SU-DHL-6 (cell line): Measurements from ENCODE around the gene SYTL5.

Source experiments
- H2AFZ ChIP-seq: fragments of 200-600 bp; sonication (generic); 2 replicates; pipeline ENCODE4 v1.6.1; 2014; ENCODE audit warnings: low read depth, mild to moderate bottlenecking, moderate library complexity, mixed read lengths, antibody characterized with exemption, low read length; ENCODE audit not compliant: severe bottlenecking
- H3F3A ChIP-seq: fragments of 200-600 bp; shearing (Covaris generic); 2 replicates; pipeline ENCODE4 v1.6.0; 2016; ENCODE audit warnings: antibody characterized with exemption, mild to moderate bottlenecking; ENCODE audit not compliant: insufficient read depth
- H3K27ac ChIP-seq: fragments of 200-600 bp; sonication (generic); 2 replicates; pipeline ENCODE4 v1.5.1; 2016; ENCODE audit warnings: low read depth, mild to moderate bottlenecking, low read length, moderate library complexity, mixed read lengths
- H3K27me3 ChIP-seq: fragments of 200-600 bp; sonication (generic), shearing (Covaris generic); 2 replicates; pipeline ENCODE4 v1.6.0; 2014; ENCODE audit warnings: mild to moderate bottlenecking, low read length
- H3K36me3 ChIP-seq: fragments of 200-600 bp; sonication (generic); 2 replicates; pipeline ENCODE4 v1.6.1; 2014; ENCODE audit warnings: mild to moderate bottlenecking, low read length, mixed read lengths
- H3K4me2 ChIP-seq: fragments of 300-600, 200-600 bp; shearing (Covaris generic), sonication (generic); 2 replicates; pipeline ENCODE4 v1.6.0; 2014; ENCODE audit warnings: low read length, low read depth, mild to moderate bottlenecking; ENCODE audit not compliant: poor library complexity, severe bottlenecking
- H3K4me3 ChIP-seq: fragments of 200-600 bp; sonication (generic); 2 replicates; pipeline ENCODE4 v1.5.1; 2014; ENCODE audit warnings: antibody characterized with exemption, low read length, mild to moderate bottlenecking, mixed read lengths; ENCODE audit not compliant: insufficient read depth, poor library complexity, severe bottlenecking
- H3K79me2 ChIP-seq: fragments of 200-600 bp; sonication (generic); 2 replicates; pipeline ENCODE4 v1.6.1; 2014; ENCODE audit warnings: mild to moderate bottlenecking, low read length, moderate library complexity; ENCODE audit not compliant: insufficient read depth
- H3K9ac ChIP-seq: fragments of 200-600 bp; sonication (generic); 2 replicates; pipeline ENCODE4 v1.7.0; 2014; ENCODE audit warnings: mild to moderate bottlenecking, low read length
- H3K9me2 ChIP-seq: fragments of 200-600 bp; sonication (generic); replicated peaks from 2 replicates; pipeline ENCODE4 v1.6.1; 2014; ENCODE audit warnings: low read length; ENCODE audit not compliant: insufficient read depth
- H3K9me3 ChIP-seq: fragments of 200-600 bp; sonication (generic); 2 replicates; pipeline ENCODE4 v1.6.1; 2014; ENCODE audit warnings: low read length, mixed read lengths; ENCODE audit not compliant: insufficient read depth
- H4K20me1 ChIP-seq: fragments of 200-600 bp; sonication (generic); 2 replicates; pipeline ENCODE4 v1.6.1; 2014; ENCODE audit warnings: low read depth, mild to moderate bottlenecking, antibody characterized with exemption, low read length, moderate library complexity, mixed read lengths
- CTCF ChIP-seq: fragments of 200-600 bp; sonication (generic); IDR thresholded peaks from one replicate; pipeline ENCODE4 v1.5.1; 2017; ENCODE audit warnings: antibody characterized with exemption, mild to moderate bottlenecking, low read length, moderate library complexity; ENCODE audit not compliant: insufficient read depth, poor library complexity, severe bottlenecking
- EZH2phosphoT487 ChIP-seq: fragments of 200-600 bp; sonication (generic), shearing (Covaris generic); conservative IDR thresholded peaks from 2 replicates; pipeline ENCODE4 v1.6.1; 2018; ENCODE audit warnings: mild to moderate bottlenecking, antibody characterized with exemption, low read length, moderate library complexity, mixed read lengths

SYTL5 gene

GRCh38 chrX:38089173-38089982, 83.0 kb downstream of the SYTL5 start:
- no peak overlapping the region for H3K4me3 ChIP-seq

GRCh38 chrX:38095971-38096529, 89.7 kb downstream of the SYTL5 start:
- Histone ChIP-seq H3K4me2 (no peak overlapping the region), H3K27me3 (no peaks in the 10 kb centered on the region), H3K36me3 (no peaks in the 10 kb centered on the region), H3K27ac (no peak overlapping the region), H3K9ac (no peak overlapping the region), H3K79me2 (no peaks in the 10 kb centered on the region), H3K4me3 (no peak overlapping the region), H3K9me3 (no peaks in the 10 kb centered on the region), H3F3A (no peaks in the 10 kb centered on the region), H4K20me1 (no peaks in the 10 kb centered on the region), H3K9me2 (no peaks in the 10 kb centered on the region), H2AFZ (no peak overlapping the region)
- TF ChIP-seq CTCF (no peak), EZH2phosphoT487 (no peak)

More at GRCh38 chrX:38089173-38089982, 83.0 kb downstream of the SYTL5 start:
- TF ChIP-seq CTCF = no peak
- TF ChIP-seq EZH2phosphoT487 = no peak
- no peak overlapping the region for H3K4me2 ChIP-seq
- H3K9me2 ChIP-seq = no peaks in the 10 kb centered on the region
- H3K27ac ChIP-seq = no peak overlapping the region
- no peaks in the 10 kb centered on the region for H4K20me1 ChIP-seq
- H2AFZ ChIP-seq = no peak overlapping the region
- no peaks in the 10 kb centered on the region for H3K36me3 ChIP-seq
- no peak overlapping the region for H3K9ac ChIP-seq
- no peaks in the 10 kb centered on the region for H3K79me2 ChIP-seq
- no peaks in the 10 kb centered on the region for H3K9me3 ChIP-seq
- no peaks in the 10 kb centered on the region for H3F3A ChIP-seq
- H3K27me3 ChIP-seq = no peaks in the 10 kb centered on the region

GRCh38 chrX:38099688-38100087, 93.3 kb downstream of the SYTL5 start:
- Histone ChIP-seq H3K27ac (no peak overlapping the region), H3K9ac (no peak overlapping the region), H3K4me3 (no peak overlapping the region), H3K4me2 (no peak overlapping the region), H3K79me2 (no peaks in the 10 kb centered on the region), H4K20me1 (no peaks in the 10 kb centered on the region), H3K9me3 (no peaks in the 10 kb centered on the region), H3K36me3 (no peaks in the 10 kb centered on the region), H2AFZ (no peak overlapping the region), H3K9me2 (no peaks in the 10 kb centered on the region), H3F3A (no peaks in the 10 kb centered on the region), H3K27me3 (no peaks in the 10 kb centered on the region)
- TF ChIP-seq EZH2phosphoT487 (no peak), CTCF (no peak)
